B cell (primary cell): ENCODE results near the gene EPB41L4A.

Experiments
- CTCF ChIP-seq: fragments of 200-600 bp; IDR thresholded peaks from one replicate; pipeline ENCODE4 v1.8.0; 2022; ENCODE audit warnings: antibody characterized with exemption, mild to moderate bottlenecking
- EZH2 ChIP-seq: IDR thresholded peaks from 2 replicates; pipeline ENCODE4 v1.6.1; 2012; ENCODE audit warnings: borderline replicate concordance, low read depth, mild to moderate bottlenecking, moderate library complexity, low read length; ENCODE audit not compliant: insufficient read depth, poor library complexity, severe bottlenecking

GRCh38 chr5:112283943-112284929 lies 134.8 kb downstream of the EPB41L4A start:
- TF ChIP-seq CTCF = no peak
- no peak for TF ChIP-seq EZH2
